Caki2 (cell line): ENCODE results near the gene FBXL12. TPM values are rescaled to one million over a fixed set of nuclear protein-coding genes. Genes with fewer than 3 reads are reported as not detected.
"Not testable (repeated sequence)": the region's sequence is repeated elsewhere in the genome, so short reads cannot be mapped to it uniquely, and the experiment has no call there.

Experiments
- DNase-seq: peaks from one replicate; pipeline ENCODE4 v3.0.0-alpha.2; 2015; ENCODE audit warnings: low read depth
- in situ Hi-C: cut with HindIII; loops from 2 replicates; pipeline ENCODE4 v1.10.0; 2016; ENCODE audit warnings: low sequenced_read_pairs, low pct_unique_long_range_greater_than_20kb, mixed read lengths
- total RNA-seq: library from RNA; depleted of rRNA; stranded (reverse); fragments of >200 nt; shearing (Covaris generic); gene quantifications from 2 replicates; pipeline ENCODE4 v1.2.3, GENCODE V29; 2014; ENCODE audit warnings: low replicate concordance

FBXL12 gene
- total RNA-seq, 1 experiment from 2014 or later, result 8.3 TPM

DNA sequence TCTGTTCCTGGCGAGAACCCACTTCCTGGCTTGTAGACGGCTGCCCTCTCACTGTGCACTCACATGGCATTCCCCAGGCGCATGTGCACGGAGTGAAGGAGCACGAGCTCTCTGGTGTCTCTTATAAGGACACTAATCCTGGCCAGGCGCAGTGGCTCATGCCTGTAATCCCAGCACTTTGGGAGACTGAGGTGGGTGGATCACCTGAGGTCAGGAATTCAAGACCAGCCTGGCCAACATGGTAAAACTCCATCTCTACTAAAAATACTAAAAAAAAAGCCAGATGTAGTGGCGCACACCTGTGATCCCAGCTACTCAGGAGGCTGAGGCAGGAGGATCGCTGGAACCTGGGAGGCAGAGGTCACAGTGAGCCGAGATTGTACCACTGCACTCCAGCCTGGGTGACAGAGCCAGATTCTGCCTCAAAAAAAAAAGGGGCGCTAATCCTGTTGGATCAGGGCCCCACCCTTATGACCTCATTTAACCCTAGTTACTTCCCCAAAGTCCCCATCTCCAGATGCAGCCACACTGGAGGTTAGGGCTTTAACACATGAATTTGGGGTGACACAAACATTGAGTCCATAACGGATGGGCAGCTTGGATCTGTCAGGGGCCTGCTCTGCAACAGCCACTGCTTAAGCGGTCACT is 24.9 kb upstream of the FBXL12 start:
- DNase-seq, in situ Hi-C loops: not testable (repeated sequence)

GRCh38 chr19:9842834-9843625 is 24.2 kb upstream of the FBXL12 start:
- in situ Hi-C loops, result no loop called here
- DNase-seq, result no peak

- DNase-seq, result no peak
- in situ Hi-C loops, result no loop called here
Observed at GRCh38 chr19:9839415-9839814, 20.5 kb upstream of the FBXL12 start.

- DNase-seq, result no peak
- in situ Hi-C loops, result no loop called here
Observed at GRCh38 chr19:9838324-9838723, 19.4 kb upstream of the FBXL12 start.

GRCh38 chr19:9836021-9836420 is 17.1 kb upstream of the FBXL12 start:
- DNase-seq, result no peak
- in situ Hi-C loops, result no loop called here

GRCh38 chr19:9835507-9835949 is 16.6 kb upstream of the FBXL12 start:
- DNase-seq, result no peak
- in situ Hi-C loops, result no loop called here

DNA sequence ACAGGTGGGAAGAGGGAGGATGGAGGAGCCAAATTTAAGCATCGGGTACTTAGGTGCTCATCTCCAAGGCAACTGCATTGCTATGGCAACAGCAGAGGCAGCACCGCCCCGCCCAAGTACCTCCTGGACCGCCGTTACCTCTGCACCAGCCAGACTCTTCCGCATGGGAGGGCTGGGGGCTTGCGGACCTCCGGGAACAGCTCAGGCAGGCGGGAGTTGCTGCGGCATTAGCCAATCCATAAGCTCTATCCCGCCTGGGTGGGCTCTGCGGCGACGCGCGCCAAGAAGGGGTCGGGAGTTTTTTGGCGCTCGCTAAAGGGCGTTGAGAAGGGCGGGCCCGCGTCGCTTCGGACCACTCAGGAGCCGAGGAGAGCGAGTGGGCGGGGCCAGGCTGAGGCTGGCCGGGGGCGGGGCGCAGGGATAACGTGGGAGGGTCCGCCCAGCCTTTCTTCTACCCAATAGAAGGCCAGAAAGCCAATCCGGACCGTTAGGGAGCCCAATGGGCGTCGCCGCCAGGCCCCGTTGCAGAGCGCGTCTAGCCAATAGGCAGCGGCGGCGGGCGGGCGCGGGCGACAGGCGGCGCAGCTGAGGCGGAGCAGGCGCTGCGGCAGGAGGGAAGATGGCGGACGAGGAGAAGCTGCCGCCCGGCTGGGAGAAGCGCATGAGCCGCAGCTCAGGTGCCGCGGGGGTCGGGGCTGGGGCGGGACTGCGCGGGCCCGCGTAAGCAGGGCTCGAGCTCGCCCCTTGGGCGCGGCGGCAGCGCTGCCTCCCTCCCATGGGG is 16.0 kb upstream of the FBXL12 start, which contains the start of gene PIN1:
PIN1 (plus strand) TSS at position 593 of the 781 bp plus-strand sequence; CDS start at position 620, 27 bp downstream.
- in situ Hi-C loops, result no loop called here
- peak; percentile 93 for DNase-seq

GRCh38 chr19:9834307-9834725 is 15.4 kb upstream of the FBXL12 start:
- no peak for DNase-seq
- in situ Hi-C loops, result no loop called here

GRCh38 chr19:9828551-9829063 is 9.7 kb upstream of the FBXL12 start:
- DNase-seq, result no peak
- in situ Hi-C loops, result no loop called here

- in situ Hi-C loops, result no loop called here
Observed at GRCh38 chr19:9827289-9828238, 8.7 kb upstream of the FBXL12 start, which contains the start of gene UBL5. Gene UBL5 (plus strand): TSS chr19:9827918. CDS start chr19:9828338, 420 bp downstream.

GRCh38 chr19:9823816-9824215 is 4.9 kb upstream of the FBXL12 start:
- in situ Hi-C loops, result no loop called here
- DNase-seq, result no peak

More at GRCh38 chr19:9827289-9828238, 8.7 kb upstream of the FBXL12 start, which contains the start of gene UBL5:
- DNase-seq, result peak; percentile 65

DNA sequence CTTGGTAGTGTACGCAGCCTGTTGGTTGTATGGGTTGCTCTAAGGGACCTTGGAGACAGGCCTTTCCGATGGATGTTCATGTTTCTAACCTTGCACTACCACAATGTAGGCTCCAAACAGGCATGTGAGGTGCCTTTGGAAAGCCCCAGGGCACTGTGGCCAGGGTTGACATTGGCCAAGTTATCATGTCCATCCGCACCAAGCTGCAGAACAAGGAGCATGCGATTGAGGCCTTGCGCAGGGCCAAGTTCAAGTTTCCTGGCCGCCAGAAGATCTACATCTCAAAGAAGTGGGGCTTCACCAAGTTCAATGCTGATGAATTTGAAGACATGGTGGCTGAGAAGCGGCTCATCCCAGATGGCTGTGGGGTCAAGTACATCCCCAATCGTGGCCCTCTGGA is 1.2 kb upstream of the FBXL12 start:
- in situ Hi-C loops, DNase-seq: not testable (repeated sequence)

GRCh38 chr19:9819596-9819909 is 674 bp upstream of the FBXL12 start:
- in situ Hi-C loops, result no loop called here
- DNase-seq, result peak; percentile 88

- in situ Hi-C loops, result no loop called here
Observed at GRCh38 chr19:9818175-9818733, 625 bp downstream of the FBXL12 start.

DNA sequence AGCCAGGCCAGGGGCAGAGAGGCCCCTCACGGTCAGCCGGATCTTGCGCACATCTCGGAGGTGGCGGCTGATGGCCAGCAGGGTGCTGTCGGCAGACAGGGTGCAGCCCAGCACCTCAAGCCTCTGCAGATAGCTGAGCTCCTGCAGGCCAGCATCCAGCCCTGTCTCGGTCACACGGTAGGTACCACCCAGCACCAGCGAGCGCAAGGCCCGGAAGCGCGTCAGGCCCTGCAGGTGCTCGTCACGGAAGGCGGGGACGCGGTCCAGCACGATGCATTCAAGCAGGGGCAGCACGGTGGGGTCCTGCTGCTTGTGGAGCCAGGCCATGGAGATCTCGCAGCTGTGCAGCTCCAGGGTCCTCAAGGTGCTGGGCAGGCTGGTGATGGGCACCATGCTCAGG is 7.7 kb downstream of the FBXL12 start:
- no peak for DNase-seq
- in situ Hi-C loops, result no loop called here

More at GRCh38 chr19:9818175-9818733, 625 bp downstream of the FBXL12 start:
- DNase-seq, result no peak

- in situ Hi-C loops, result no loop called here
- no peak for DNase-seq
Observed at GRCh38 chr19:9808855-9809824, 9.7 kb downstream of the FBXL12 start.
